CD4-positive, alpha-beta T cell treated with Interleukin-2 at 100 ng/mL for 4 hours (primary cell): ENCODE data around the gene AP2A2.

Experiments
- DNase-seq: peaks from one replicate; pipeline ENCODE4 v3.0.0-alpha.2; 2020; ENCODE audit warnings: low spot score

Gene AP2A2

DNA sequence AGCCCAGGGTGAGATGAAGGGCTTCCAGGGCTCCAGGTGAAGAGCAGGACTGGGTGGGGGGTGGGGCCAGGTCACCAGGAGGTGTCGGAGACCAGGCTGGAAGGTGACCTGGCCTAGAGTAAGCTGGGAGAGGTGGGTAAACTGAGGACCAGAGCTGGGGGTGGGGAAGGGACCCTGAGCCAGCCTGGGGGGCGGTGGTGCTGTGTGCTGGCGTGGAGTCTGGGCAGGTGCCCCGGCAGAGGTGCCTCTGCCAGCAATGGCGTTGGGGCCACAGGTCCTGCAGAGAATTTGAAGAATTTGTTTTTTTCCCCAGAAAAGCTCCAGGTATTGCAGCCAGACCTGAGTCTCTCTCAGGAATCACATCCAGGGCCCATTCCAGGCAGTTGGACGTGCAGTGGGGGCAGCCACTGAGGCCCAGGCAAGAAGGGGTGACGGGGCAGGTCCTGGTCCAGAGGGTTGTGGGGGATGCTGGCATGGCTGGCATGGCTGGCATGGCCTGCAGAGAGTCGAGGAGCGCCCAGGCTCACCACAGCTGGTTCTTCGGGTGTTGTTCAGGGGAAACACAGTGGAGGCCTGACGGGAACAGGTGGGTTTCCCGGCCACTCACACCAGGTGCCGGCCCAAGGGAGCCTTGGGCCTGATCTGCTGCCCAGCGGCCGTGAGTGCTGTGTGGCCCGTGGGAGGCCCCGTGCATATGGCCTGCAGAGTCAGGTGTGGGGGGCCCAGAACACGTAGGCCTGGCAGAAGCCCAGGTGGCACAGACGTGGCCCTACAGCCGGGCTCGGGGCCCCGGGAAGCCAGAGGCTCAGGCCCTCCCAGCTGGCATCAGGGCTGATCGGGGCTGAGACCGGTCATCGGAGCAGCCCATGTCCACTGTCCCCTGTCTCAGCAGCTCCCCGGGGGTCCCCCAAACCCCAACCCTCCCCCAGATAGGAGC lies 117.2 kb downstream of the AP2A2 start:
- no peak for DNase-seq

DNA sequence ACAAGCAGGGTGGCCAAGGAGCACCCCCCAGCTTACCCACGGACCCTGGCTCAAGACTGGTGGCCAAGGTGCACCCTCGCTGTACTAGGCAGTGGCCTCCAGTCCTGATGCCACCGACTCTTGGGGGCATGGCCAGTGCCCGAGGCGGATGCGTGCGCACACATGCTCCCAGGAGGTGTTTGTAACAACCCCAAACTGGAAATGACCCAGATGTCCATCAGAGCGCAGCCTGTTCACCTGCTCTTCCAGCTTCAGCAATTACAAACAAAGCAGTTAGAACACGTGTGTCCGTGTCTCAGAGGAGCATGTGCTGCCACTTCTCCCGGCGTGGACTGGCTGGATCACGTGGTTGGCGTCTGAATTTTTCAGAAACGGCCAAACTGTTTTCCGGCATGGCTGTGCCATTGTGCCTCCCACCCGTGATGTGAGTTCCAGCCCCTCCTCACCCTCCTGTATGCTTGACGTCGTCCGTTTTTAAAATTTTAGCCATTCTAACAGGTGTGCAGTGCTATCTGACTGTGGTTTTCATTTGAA lies 118.0 kb downstream of the AP2A2 start:
- no peak for DNase-seq

GRCh38 chr11:1044160-1044559 lies 118.5 kb downstream of the AP2A2 start:
- no peak for DNase-seq

GRCh38 chr11:1047595-1048156 lies 122.0 kb downstream of the AP2A2 start:
- no peak for DNase-seq

DNA sequence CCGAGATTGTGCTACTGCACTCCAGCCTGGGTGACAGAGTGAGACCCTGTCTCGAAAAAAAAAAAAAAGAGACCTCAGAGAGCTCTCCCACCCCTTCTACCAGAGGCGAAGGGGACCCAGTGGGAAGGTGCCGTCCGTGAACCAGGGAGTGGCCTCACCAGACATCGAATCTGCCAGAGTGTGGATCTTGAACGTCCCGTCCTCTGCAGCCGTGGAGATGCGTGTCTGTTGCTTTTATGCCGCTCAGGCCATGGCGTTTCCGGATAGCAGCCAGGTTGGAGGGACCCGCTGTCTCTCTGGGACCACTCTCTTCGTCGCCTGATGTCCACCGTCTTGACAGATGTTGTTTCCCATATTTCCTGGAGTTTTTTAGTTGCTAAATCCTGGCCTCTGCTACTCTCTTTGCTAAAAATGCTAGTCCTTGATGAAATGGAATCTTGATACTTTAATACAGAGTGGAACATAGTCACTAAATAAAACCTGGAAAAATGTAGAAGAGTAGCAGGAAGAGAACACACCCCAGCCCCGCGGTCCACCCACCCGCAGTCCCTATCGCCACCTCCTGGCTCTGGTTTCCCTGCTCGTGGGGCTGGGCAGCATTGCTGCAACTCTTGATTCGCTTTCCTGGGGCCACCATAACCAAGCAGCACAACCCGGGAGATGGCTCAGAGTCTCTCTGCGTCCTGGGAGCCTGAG lies 122.9 kb downstream of the AP2A2 start:
- no peak for DNase-seq

- no peak for DNase-seq
Observed at GRCh38 chr11:1049071-1049405, 123.4 kb downstream of the AP2A2 start.

- DNase-seq, result no peak
Observed at GRCh38 chr11:1049431-1049891, 123.8 kb downstream of the AP2A2 start.

DNA sequence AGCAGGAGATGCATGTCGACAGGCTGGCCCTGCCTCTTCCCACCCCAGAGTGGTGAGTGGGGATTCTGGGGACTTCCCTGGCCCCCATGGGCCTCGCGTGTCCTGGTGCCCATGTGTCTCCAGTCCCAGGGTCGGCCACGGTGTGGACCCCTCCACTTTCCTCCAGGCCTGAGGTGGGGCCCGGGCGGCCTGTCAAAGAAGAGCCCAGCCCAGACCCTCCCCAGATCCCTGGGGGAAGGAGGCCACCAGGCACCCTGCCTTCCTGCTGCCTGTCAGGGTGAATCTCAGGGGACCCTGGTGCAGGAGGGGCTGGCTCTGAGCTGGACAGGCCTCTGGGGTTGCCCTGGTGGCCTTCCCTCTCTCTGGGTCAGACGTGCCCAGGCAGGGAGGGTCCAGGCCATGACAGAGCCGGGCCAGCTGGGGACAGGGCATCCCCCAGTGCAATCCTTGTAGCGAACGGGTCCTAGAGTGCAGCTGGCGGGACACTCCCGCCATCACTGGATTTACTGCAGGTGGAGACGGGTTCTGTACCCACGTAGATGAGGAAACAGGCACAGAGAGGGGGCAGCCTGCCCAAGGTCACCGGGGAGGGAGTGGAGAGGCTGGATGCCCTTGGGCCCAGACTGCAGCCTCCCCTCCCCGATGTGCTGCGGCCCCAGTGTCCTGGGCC lies 124.4 kb downstream of the AP2A2 start:
- no peak for DNase-seq

DNA sequence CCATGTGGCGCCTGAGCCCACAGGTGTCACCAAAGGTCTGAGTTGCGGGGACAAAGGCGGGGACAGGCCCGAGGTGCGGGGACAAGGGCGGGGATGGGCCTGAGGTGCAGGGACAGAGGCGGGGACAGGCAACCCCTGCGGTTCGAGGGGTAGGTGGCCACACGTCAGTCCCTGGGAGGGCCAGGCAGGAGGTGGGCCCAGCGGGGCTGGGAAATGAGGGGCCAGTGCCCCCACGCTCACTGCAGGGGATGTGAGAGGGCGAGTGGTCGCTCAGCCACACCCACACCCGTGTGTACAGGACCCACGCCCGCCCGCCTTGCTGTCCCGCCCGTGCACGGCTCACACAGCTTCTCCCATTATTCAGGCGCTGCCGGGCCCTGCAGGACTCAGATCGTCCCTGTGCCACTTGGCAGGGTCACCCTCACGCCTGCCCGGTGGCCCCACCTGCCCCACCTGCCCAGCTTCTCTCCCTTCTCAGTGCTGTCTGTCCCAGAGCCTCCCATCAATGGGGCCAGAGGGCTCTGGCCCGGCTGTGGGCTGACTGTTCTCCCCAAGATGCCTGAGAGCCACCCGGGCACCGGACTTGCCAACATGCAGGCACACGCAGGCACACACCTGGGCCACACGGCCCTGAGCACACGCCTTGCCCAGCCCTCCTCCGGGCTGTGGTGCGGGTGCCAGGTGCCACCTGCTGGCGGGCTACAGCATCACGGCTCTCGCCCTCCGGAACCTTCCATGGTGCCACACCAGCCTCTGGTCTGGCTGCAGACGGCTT lies 125.1 kb downstream of the AP2A2 start:
- DNase-seq, result peak; percentile 69

DNA sequence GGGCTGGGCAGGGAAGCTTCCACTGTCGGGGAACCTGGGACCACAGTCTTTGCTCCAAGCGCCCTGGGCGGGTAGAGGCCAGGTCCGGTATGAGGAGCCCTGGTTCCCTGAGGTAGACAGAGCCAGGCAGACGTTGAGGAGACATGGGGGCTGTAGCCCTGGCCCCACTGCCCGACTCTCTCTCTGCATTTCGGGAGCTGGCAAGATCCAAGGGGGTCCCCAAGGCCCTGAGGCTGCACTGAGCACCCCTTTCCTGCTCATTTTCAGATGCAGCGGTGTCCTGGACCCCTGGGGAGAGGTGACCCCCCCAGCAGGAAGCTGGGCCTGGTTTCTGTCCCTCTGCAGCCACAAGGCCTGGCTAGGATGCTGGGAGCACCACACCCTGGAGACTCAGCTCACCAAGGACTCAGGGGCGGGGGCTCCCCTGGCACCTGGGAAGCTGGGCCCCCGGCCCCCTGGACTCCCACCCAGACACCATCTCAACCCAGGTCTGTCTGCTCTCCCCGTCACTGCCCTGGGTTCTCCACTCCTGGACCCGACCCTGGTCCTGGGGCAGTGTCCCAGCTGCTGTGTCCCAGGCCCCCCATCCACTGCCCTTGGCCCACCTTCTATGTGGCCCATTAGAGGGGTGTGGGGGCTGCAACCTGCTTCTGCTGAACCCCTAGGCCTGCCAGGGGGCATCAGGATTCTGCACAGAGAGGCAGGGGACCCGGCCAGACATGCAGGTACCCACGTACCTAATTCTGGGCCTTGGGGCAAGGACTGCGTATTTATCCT lies 125.9 kb downstream of the AP2A2 start:
- DNase-seq, result no peak

DNA sequence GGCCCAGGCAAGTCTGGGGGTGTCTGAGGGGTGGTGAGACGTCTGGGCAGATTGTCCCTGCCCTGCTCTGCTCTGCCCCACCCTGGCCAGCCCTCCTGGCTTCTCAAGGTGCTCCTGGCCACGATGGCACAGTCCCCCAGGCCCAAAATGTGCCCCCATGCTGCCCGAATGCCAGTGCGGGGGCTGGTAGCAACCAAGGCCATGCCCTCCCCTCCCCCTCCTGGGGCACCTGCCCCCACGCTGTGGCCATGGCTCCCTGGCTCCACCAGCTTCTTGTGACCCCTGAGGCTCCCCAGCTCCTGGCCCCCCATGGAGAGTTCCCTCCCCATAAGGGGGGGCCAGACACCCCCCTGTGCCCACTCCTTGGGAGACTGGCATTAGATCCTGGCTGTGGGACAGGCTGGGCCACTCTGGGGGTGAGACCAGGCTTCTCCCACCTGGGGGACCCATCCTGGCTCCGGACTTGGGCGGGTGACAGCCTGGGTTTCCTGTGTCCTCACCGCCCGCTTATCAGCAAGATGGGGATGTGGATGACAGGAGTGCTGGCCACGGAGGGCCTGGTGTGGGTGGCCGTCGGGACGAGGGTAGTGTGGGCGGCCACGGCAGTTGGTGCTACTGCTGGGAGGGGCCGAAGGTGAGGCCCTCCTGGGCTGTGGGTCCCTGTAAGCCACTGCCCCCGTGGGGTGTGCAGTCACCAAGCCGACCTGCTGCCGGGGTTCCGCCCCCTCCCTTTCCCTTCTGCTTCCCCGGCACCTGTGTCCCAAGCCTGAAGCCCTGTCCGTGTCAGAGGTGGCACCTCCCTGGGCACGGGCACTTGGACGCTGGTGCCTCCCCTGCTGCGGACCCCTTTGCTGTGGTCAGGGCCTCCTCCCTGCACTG lies 126.7 kb downstream of the AP2A2 start:
- no peak for DNase-seq

GRCh38 chr11:1053121-1053901 lies 127.6 kb downstream of the AP2A2 start:
- no peak for DNase-seq

DNA sequence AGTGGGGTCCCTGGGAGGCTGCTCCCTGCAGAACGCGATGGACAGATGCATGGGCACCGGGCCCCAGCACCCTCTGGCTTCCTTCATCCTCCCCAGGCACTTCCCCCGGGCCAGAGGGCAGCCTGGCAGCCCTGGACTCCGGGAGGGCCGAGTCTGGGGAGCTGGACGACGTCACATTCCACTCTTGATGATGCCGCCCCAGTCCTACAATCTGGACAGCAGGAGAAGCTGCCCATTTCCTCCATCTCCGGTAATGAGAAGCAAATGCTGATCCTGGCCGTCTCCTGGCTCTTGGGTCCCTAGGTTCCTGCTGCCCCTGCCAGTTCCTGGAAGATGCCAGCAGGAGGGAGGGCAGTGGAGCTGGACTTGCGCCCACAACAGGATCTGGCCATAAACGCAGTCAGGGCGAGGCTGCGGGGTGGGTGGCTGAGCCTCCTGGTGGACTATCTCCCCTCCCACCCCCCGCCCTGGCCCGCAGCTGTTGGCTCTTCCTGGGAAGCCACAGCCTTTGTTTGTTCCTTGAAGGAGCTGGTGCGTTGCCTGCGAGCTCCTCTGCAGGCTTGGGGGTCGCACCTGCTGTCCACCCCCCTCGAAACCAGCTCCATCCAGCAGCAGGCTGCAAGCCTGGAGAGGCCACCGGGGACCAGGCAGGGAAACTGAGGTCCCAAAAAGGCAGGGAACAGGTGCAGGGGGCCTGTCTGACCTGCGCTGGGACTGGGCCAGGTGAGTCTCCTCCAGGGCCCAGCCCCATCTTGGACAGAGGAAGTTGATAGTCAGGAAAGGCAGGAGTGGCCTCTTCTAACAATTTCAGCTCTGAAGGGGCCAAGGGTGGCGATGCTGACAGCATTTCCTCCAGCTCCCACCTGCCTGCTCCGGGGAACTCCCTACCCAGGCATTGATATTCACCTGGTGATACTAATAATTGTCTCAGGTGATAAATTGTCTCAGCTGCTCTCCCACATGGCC lies 128.8 kb downstream of the AP2A2 start:
- no peak for DNase-seq

GRCh38 chr11:1055109-1055703 lies 129.5 kb downstream of the AP2A2 start:
- no peak for DNase-seq

GRCh38 chr11:1055990-1056771 lies 130.5 kb downstream of the AP2A2 start:
- no peak for DNase-seq

DNA sequence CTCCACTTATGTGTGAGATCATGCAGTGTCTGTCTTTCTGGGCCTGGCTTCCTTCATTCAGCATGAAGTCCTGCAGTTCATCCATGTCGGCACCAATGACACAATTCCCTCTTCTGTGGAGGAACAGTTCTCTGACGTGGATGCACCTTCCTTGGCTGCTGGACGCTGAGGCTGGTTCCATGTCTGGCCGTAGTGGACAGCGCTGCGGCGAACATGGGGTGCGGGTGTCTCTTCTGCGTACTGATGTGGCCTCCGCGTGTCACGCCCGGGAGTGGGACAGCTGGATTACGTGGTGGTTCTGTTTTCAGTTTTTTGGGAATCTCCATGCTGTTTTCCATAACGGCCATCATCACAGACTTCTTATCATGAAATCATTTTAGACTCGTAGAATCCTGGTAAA lies 132.1 kb downstream of the AP2A2 start:
- DNase-seq, result no peak
